ENCODE measurements around the gene ELP1. TPM values are rescaled to one million over a fixed set of nuclear protein-coding genes. Genes with fewer than 3 reads are reported as not detected.

The ELP1 gene
- total RNA-seq, 2 donors from 2014 or later = 20.6 to 24.0 TPM

DNA sequence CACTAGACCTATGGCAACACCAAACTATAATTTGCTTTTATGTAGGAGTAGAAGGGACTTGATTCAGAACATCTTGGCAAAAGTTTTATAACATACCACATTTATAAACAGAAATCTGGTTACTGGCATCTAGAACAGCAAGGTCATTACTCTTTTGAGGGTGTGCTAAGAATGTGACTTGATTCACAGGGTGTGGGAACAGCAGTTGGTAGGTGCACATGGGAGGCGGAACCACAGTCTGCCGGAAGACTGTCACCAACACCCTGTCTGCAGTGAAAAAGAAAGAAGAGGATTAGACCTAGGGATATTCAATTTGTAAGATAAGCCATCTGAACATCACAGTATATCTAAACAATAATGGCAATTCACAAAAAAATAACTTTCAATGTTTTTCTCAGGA, 23.0 kb downstream of the ELP1 start:
- H3K9me3 ChIP-seq = no peaks in the 10 kb centered on the region
- ATAC-seq (ENCODE audit: insufficient number of reproducible peaks, low FRiP score, low read depth) (no peak), DNase-seq (ENCODE audit: low spot score) (no peak)
- H3K27me3 ChIP-seq (replicated peaks; ENCODE audit: insufficient read depth) = no peaks in the 10 kb centered on the region
- peaks cover 43% of the 10 kb centered on the region for H3K36me3 ChIP-seq
- no peaks in the 10 kb centered on the region for H3K4me1 ChIP-seq (ENCODE audit: control insufficient read depth in 1 of 2, low read depth in 2 of 2)
- no peak overlapping the region for H3K27ac ChIP-seq
- TF ChIP-seq, protein P1, sequence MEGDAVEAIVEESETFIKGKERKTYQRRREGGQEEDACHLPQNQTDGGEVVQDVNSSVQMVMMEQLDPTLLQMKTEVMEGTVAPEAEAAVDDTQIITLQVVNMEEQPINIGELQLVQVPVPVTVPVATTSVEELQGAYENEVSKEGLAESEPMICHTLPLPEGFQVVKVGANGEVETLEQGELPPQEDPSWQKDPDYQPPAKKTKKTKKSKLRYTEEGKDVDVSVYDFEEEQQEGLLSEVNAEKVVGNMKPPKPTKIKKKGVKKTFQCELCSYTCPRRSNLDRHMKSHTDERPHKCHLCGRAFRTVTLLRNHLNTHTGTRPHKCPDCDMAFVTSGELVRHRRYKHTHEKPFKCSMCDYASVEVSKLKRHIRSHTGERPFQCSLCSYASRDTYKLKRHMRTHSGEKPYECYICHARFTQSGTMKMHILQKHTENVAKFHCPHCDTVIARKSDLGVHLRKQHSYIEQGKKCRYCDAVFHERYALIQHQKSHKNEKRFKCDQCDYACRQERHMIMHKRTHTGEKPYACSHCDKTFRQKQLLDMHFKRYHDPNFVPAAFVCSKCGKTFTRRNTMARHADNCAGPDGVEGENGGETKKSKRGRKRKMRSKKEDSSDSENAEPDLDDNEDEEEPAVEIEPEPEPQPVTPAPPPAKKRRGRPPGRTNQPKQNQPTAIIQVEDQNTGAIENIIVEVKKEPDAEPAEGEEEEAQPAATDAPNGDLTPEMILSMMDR (IDR thresholded peaks at IDR 0.05) = no peak
- H3K4me3 ChIP-seq = no peak overlapping the region

DNA sequence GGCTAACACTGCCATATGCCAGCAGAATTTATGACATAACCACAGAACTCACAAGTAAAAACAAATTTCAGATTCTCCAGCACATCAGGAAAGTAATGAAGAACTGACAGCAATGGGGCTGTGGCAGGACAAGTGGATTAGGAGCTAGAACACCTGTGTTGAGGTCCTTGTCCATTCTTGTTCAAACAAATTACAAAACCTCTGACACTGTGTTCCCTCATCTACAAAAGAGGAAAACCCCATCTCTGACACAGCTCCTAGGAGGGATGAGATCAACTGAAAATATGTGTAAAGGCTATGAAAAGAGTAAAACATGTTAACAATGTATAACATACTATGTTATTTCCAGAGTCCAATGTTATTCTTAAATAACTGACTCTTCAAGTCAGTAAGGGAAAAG, 23.5 kb downstream of the ELP1 start:
- Histone ChIP-seq H3K36me3 (peaks cover 45% of the 10 kb centered on the region), H3K27me3 (replicated peaks; ENCODE audit: insufficient read depth) (no peaks in the 10 kb centered on the region), H3K4me3 (no peak overlapping the region), H3K27ac (no peak overlapping the region), H3K9me3 (no peaks in the 10 kb centered on the region), H3K4me1 (ENCODE audit: control insufficient read depth in 1 of 2, low read depth in 2 of 2) (no peaks in the 10 kb centered on the region)
- DNase-seq (ENCODE audit: low spot score) = no peak
- ATAC-seq (ENCODE audit: insufficient number of reproducible peaks, low FRiP score, low read depth) = no peak
- TF ChIP-seq, protein P1 (IDR thresholded peaks at IDR 0.05) = no peak

DNA sequence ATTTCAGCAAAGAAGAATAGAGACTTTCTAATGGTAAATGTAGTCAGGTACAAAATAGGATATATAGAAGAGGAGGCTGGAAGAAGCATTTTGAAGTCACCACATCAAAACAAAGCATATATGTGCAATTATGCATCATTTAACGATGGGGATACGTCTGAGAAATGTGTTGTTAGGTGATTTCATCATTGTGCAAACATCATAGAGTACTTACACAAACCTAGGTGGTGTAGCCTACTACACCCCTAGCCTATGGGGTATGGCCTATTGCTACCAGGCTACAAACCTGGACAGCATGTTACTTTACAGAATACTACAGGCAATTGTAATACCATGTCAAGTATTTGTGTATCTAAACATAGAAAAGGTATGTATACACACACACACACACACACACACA, 28.4 kb downstream of the ELP1 start:
- DNase-seq (ENCODE audit: low spot score) (no peak), ATAC-seq (ENCODE audit: insufficient number of reproducible peaks, low FRiP score, low read depth) (no peak)
- Histone ChIP-seq H3K9me3 (no peaks in the 10 kb centered on the region), H3K27me3 (replicated peaks; ENCODE audit: insufficient read depth) (no peaks in the 10 kb centered on the region), H3K36me3 (peaks cover 40% of the 10 kb centered on the region), H3K27ac (no peak overlapping the region), H3K4me1 (ENCODE audit: control insufficient read depth in 1 of 2, low read depth in 2 of 2) (no peaks in the 10 kb centered on the region), H3K4me3 (no peak overlapping the region)
- TF ChIP-seq, protein P1 (IDR thresholded peaks at IDR 0.05) = no peak

DNA sequence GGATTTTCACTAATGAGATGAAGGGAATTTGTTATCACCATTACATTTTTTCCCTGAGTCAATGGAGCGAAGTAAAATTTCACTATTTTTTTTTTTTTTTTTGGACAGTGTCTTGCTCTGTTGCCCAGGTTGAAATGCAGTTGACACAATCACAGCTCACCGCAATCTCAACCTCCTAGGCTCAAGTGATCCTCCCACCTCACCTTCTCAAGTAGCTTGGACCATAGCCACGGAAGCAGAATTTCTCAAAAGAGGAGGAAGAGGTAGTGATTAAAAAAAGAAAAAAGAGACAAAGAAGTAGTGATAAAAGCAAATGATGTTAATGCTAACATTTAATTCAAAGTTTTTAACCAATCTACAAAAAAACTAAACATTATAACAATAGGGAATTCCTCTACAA, 29.8 kb downstream of the ELP1 start:
- DNase-seq (ENCODE audit: low spot score) (no peak), ATAC-seq (ENCODE audit: insufficient number of reproducible peaks, low FRiP score, low read depth) (no peak)
- TF ChIP-seq, protein P1 (IDR thresholded peaks at IDR 0.05) = no peak
- Histone ChIP-seq H3K9me3 (no peaks in the 10 kb centered on the region), H3K27me3 (replicated peaks; ENCODE audit: insufficient read depth) (no peaks in the 10 kb centered on the region), H3K36me3 (peaks cover 40% of the 10 kb centered on the region), H3K4me1 (ENCODE audit: control insufficient read depth in 1 of 2, low read depth in 2 of 2) (no peaks in the 10 kb centered on the region), H3K4me3 (no peak overlapping the region), H3K27ac (no peak overlapping the region)

DNA sequence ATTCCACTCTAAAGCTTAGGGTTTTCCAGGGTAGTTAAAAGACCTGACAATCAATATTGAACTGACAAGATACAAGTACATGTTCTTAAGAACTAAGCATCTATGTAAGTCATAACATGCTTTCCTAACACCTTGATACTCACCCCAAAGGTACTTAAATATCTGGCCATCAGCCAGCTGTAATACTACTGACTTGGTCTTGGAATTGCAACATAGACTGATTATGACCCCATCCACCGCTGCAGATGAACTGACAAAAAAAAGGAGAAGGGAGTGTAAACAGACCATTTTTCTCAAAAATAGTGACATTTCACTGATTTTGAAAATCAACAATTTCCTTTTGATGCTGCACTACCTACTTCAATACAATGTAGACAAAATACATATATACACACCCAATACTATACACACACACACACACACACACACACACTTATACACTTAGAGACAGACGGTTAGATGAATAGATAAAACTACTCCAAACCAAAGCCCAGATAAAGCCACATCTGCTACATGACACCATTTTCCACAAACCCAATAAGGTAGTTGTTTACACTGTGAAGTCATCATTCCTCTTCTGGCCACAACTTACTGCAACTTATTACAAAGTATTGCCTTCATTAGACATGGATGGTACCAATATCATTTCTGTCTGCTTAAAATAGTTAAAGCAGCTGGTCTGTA, 30.4 kb downstream of the ELP1 start:
- Histone ChIP-seq H3K4me3 (no peak overlapping the region), H3K27me3 (replicated peaks; ENCODE audit: insufficient read depth) (no peaks in the 10 kb centered on the region), H3K4me1 (ENCODE audit: control insufficient read depth in 1 of 2, low read depth in 2 of 2) (no peaks in the 10 kb centered on the region), H3K27ac (no peak overlapping the region), H3K9me3 (no peaks in the 10 kb centered on the region), H3K36me3 (peaks cover 46% of the 10 kb centered on the region)
- TF ChIP-seq, protein P1 (IDR thresholded peaks at IDR 0.05) = no peak
- ATAC-seq (ENCODE audit: insufficient number of reproducible peaks, low FRiP score, low read depth) = no peak
- DNase-seq (ENCODE audit: low spot score) = no peak
